Measurements from ENCODE around the gene INSRR. TPM values are rescaled to one million over a fixed set of nuclear protein-coding genes. Genes with fewer than 3 reads are reported as not detected.

Gene INSRR
- total and polyA plus RNA-seq, 2 of the 4 experiments (the other 2 are of a cell fraction), result not detected

DNA sequence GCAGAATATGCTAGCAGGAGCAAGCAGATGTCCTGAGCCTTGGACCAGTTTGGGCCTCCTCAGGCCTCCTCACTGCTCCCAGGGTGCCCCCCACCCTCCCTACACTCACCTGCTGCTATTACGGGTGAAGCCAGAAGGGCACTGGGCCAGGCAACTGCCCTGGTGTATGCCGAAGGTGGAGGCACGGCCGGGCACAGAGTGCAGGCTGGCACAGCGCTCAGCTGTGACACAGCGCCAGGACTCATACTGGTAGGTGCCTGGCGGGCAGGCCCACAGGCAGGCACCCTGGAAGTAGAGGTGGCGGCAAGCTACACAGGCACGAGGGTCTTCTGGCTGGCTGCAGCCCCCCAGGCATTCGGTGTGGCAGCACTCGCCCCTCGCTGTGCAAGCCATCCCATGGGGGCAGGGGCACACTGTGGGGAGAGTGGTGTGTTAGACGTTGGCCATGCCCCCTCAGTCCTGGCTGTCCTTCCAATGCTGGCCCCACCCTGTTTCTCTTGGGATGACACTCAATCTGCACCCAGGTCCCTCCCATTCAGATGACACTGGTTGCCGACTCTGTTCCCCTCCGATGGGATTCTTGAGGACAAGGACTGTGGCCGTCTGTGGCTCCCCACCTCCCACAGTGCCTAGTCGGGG, 7.0 kb downstream of the INSRR start:
- Histone ChIP-seq H2BK20ac (ENCODE audit: low read depth, low read length) (no peak overlapping the region), H2BK15ac (ENCODE audit: low read depth, low read length) (no peak overlapping the region), H3K14ac (replicated peaks; ENCODE audit: low read depth, low read length) (no peak overlapping the region), H2AK9ac (replicated peaks; ENCODE audit: low read depth, low read length, poor library complexity) (peak overlapping the region; percentile 16), H3K36me3 (ENCODE audit: control insufficient read depth, insufficient read depth, low read length) (no peaks in the 10 kb centered on the region), H2AK5ac (ENCODE audit: low read depth, low read length) (no peak overlapping the region), H4K20me1 (ENCODE audit: insufficient read depth, low read length) (peaks cover 4% of the 10 kb centered on the region; the same call in 1 of the 2 replicates), H3K4me2 (ENCODE audit: low read depth, low read length) (no peak overlapping the region), H3K27me3 (ENCODE audit: control insufficient read depth, insufficient read depth, low read length) (peaks cover 76% of the 10 kb centered on the region), H3K56ac (ENCODE audit: extremely low read depth, insufficient read depth, low read length) (no peak overlapping the region), H4K5ac (ENCODE audit: low read depth, low read length) (no peak overlapping the region), H3K23ac (ENCODE audit: low read depth, low read length) (no peak overlapping the region), H3K4ac (ENCODE audit: low read depth, low read length) (no peak overlapping the region), H4K91ac (ENCODE audit: insufficient read depth, low read depth, low read length) (no peak overlapping the region), H3K9me1 (ENCODE audit: insufficient read depth, low read length) (no peaks in the 10 kb centered on the region), H4K8ac (ENCODE audit: low read depth in 2 of 2, low read length in 2 of 2) (no peak overlapping the region), H3K79me1 (ENCODE audit: low read depth in 1 of 2, low read length in 2 of 2) (no peaks in the 10 kb centered on the region), H2BK5ac (ENCODE audit: low read depth, low read length, poor library complexity, severe bottlenecking) (no peak overlapping the region), H3K9me3 (ENCODE audit: control insufficient read depth, insufficient read depth, low read length) (no peaks in the 10 kb centered on the region; the same call in 1 of the 2 replicates), H3K4me1 (ENCODE audit: control insufficient read depth, insufficient read depth, low read length) (peaks cover 3% of the 10 kb centered on the region; the same call in 1 of the 2 replicates), H3K4me3 (ENCODE audit: insufficient read depth, low read depth, low read length) (no peak overlapping the region), H2AFZ (replicated peaks; ENCODE audit: low read length, poor library complexity) (peak overlapping the region; percentile 51), H3K9ac (ENCODE audit: low read depth, low read length) (no peak overlapping the region), H3K27ac (ENCODE audit: insufficient read depth, low read length) (no peak overlapping the region), H2BK120ac (ENCODE audit: low read depth, low read length) (no peak overlapping the region), H3K18ac (ENCODE audit: low read depth, low read length) (no peak overlapping the region)
- dilution Hi-C loops (cut with HindIII; ENCODE audit: low sequenced_read_pairs, unreplicated experiment) (no loop called here), intact Hi-C loops (cut with micrococcal nuclease) (no loop called here), in situ Hi-C loops (cut with MboI; ENCODE audit: low sequenced_read_pairs) (no loop called here)
- WGBS, 2 experiments (ENCODE audit: extremely low coverage in 2 of 2, insufficient read length in 1 of 2), result 70% methylated on average over 4 of the region's 17 CpGs; no CpG with 5 or more reads in 1 of the 2 experiments
- ATAC-seq (ENCODE audit: low read depth) (no peak; the same call in 1 of the 2 replicates), DNase-seq (no peak)
- BruUV-seq (replicated peaks), result no TSS peak
- TF ChIP-seq RFX5 (IDR thresholded peaks at IDR 0.05; ENCODE audit: low read depth, low read length) (no peak), CEBPB (IDR thresholded peaks at IDR 0.05; ENCODE audit: low read depth, low read length) (no peak), RAD21 (IDR thresholded peaks at IDR 0.05; ENCODE audit: low read length) (no peak), SMC3 (IDR thresholded peaks at IDR 0.05; ENCODE audit: low read depth, low read length) (no peak), USF2 (IDR thresholded peaks at IDR 0.05; ENCODE audit: low read depth, low read length) (no peak), POLR2A (IDR thresholded peaks at IDR 0.05; ENCODE audit: low read depth, low read length) (no peak), NFE2L2 (IDR thresholded peaks at IDR 0.05; ENCODE audit: low read depth, low read length) (no peak), MAFK (IDR thresholded peaks at IDR 0.05; ENCODE audit: low read depth, low read length) (no peak), BHLHE40 (IDR thresholded peaks at IDR 0.05; ENCODE audit: low read depth, low read length) (no peak), CHD1 (IDR thresholded peaks at IDR 0.05; ENCODE audit: low read depth, low read length) (no peak), MAZ (IDR thresholded peaks at IDR 0.05; ENCODE audit: borderline replicate concordance, low read depth, low read length) (no peak), RCOR1 (IDR thresholded peaks at IDR 0.05; ENCODE audit: insufficient replicate concordance, low read length) (no peak), MXI1 (IDR thresholded peaks at IDR 0.05; ENCODE audit: borderline replicate concordance, low read depth, low read length) (no peak)
- TF ChIP-seq, protein P1, sequence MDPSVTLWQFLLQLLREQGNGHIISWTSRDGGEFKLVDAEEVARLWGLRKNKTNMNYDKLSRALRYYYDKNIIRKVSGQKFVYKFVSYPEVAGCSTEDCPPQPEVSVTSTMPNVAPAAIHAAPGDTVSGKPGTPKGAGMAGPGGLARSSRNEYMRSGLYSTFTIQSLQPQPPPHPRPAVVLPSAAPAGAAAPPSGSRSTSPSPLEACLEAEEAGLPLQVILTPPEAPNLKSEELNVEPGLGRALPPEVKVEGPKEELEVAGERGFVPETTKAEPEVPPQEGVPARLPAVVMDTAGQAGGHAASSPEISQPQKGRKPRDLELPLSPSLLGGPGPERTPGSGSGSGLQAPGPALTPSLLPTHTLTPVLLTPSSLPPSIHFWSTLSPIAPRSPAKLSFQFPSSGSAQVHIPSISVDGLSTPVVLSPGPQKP (IDR thresholded peaks at IDR 0.05; ENCODE audit: borderline replicate concordance, low read depth, low read length), result no peak
- TF ChIP-seq, protein P2, sequence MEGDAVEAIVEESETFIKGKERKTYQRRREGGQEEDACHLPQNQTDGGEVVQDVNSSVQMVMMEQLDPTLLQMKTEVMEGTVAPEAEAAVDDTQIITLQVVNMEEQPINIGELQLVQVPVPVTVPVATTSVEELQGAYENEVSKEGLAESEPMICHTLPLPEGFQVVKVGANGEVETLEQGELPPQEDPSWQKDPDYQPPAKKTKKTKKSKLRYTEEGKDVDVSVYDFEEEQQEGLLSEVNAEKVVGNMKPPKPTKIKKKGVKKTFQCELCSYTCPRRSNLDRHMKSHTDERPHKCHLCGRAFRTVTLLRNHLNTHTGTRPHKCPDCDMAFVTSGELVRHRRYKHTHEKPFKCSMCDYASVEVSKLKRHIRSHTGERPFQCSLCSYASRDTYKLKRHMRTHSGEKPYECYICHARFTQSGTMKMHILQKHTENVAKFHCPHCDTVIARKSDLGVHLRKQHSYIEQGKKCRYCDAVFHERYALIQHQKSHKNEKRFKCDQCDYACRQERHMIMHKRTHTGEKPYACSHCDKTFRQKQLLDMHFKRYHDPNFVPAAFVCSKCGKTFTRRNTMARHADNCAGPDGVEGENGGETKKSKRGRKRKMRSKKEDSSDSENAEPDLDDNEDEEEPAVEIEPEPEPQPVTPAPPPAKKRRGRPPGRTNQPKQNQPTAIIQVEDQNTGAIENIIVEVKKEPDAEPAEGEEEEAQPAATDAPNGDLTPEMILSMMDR (conservative IDR thresholded peaks at IDR 0.05; ENCODE audit: low read depth, low read length), result no peak
- ChIA-PET POLR2A (ENCODE audit: unreplicated experiment) (no interaction called here), CTCF (no interaction called here)

Measured in IMR-90 (cell line).